Stimulated activated CD4-positive, alpha-beta T cell treated with anti-CD3 and anti-CD28 coated beads, Interleukin-4, amount 100 ng/mL, for 4 hours (primary cell): ENCODE measurements around the gene CAV3.

Source experiments
- DNase-seq, 2 experiments: peaks; one replicate each; pipeline ENCODE4 v3.0.0-alpha.2; 2020

Gene CAV3

GRCh38 chr3:8736436-8736835 lies 2.8 kb downstream of the CAV3 start:
- DNase-seq, result no peak

- no peak for DNase-seq
These were observed 3.7 kb downstream of the CAV3 start for GRCh38 chr3:8737301-8737700.

- DNase-seq, result no peak
These were observed 4.2 kb downstream of the CAV3 start for GRCh38 chr3:8737823-8738222.

- DNase-seq, result no peak
These were observed 5.0 kb downstream of the CAV3 start for GRCh38 chr3:8738639-8739038.

GRCh38 chr3:8739757-8740504 lies 6.3 kb downstream of the CAV3 start:
- no peak for DNase-seq

- DNase-seq, result no peak
These were observed 8.1 kb downstream of the CAV3 start for GRCh38 chr3:8741581-8742261.

- no peak for DNase-seq
These were observed 9.5 kb downstream of the CAV3 start for GRCh38 chr3:8743021-8743601.

GRCh38 chr3:8743911-8744310 lies 10.3 kb downstream of the CAV3 start:
- no peak for DNase-seq

GRCh38 chr3:8745619-8746370 lies 12.2 kb downstream of the CAV3 start:
- no peak for DNase-seq

GRCh38 chr3:8746780-8747345 lies 13.3 kb downstream of the CAV3 start:
- DNase-seq, result no peak

GRCh38 chr3:8749316-8749715 lies 15.7 kb downstream of the CAV3 start:
- DNase-seq, result no peak

- DNase-seq, result no peak
These were observed 19.2 kb downstream of the CAV3 start for GRCh38 chr3:8752832-8753231.

GRCh38 chr3:8755097-8755496 lies 21.5 kb downstream of the CAV3 start:
- DNase-seq, result no peak

GRCh38 chr3:8755564-8756237 lies 22.1 kb downstream of the CAV3 start:
- DNase-seq, result no peak

- no peak for DNase-seq
These were observed 23.1 kb downstream of the CAV3 start for GRCh38 chr3:8756671-8757070.

GRCh38 chr3:8757551-8758518 lies 24.2 kb downstream of the CAV3 start:
- DNase-seq, result no peak

GRCh38 chr3:8759038-8759707 lies 25.6 kb downstream of the CAV3 start:
- no peak for DNase-seq

GRCh38 chr3:8760091-8760490 lies 26.5 kb downstream of the CAV3 start:
- DNase-seq, result no peak

- no peak for DNase-seq
These were observed 26.9 kb downstream of the CAV3 start for GRCh38 chr3:8760506-8760905.

GRCh38 chr3:8761866-8762265 lies 28.3 kb downstream of the CAV3 start:
- DNase-seq, result no peak
